Measurements from ENCODE around the gene TNFRSF19.
A peak's percentile ranks its signal among the peaks of the same experiment; 100 is the strongest.

The TNFRSF19 gene

DNA sequence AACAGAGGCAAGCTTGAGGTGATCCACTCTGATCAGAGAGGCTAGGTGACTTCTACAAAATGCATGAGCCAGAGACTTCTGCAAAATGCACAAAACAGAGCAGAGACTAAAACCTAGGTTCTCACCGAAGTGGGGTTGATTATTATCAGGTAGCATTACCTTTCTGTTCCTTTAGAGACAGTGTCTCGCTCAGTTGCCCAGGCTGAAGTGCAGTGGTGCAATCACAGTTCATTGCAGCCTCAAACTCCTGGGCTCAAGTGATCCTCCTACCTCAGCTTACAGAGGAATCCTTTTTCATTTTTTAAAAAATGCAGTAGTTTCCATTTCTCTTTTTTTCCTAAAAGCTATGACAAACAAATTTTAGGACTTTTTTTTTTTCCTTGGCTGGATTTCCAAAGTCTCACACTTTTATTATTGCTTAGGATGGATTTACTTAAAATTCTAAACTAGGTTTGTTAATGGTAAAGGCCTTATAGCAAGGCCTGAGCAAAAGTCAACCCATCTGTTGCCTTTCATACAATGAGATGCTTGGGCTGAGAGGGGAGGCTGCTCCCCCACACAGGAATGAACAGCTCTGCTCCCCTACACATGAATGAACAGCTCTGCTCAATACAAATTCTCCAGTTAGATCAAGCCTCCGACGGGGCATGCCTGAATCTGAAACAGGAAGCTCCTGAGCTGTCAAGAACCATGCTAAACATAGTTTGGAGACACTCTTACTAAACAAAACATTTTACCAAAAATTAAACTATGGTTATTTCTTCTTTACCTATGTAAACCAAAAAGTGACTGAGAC is 18.8 kb upstream of the TNFRSF19 start:
- TF ChIP-seq POLR2A (IDR thresholded peaks at IDR 0.05; ENCODE audit: low read depth, low read length) (no peak), POLR2AphosphoS5 (IDR thresholded peaks at IDR 0.05; ENCODE audit: low read depth, low read length) (no peak), TAF1 (IDR thresholded peaks at IDR 0.05; ENCODE audit: low read depth, low read length) (no peak), SPI1 (IDR thresholded peaks at IDR 0.05; ENCODE audit: low read depth, low read length) (no peak), PAX5 (IDR thresholded peaks at IDR 0.05; ENCODE audit: insufficient read depth, low read length, severe bottlenecking) (no peak), POU2F2 (IDR thresholded peaks at IDR 0.05; ENCODE audit: low read depth, low read length) (no peak)
- DNase-seq (ENCODE audit: insufficient read length, low spot score) = no peak
- FAIRE-seq = peak; percentile 38

DNA sequence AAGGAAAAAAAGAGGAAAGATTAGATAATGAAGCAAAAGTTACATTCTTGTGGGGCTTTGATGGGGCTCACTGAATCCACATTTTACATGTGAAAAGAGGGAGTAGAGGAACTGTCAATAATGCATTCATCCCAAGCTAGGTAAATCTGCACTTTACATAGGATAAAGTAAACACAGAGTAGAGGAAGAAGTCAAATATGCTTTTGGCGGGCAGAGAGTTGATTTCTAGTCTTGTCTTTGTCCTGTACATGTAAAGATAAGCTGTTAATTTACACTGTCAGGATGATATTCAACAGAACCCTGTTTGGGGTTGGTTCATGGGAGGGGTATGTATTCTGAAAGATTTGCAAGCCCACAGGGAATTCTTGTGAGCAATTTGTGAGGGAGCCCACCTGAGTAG is 18.0 kb upstream of the TNFRSF19 start:
- DNase-seq (ENCODE audit: insufficient read length, low spot score) (no peak), FAIRE-seq (no peak)
- TF ChIP-seq POLR2A (IDR thresholded peaks at IDR 0.05; ENCODE audit: low read depth, low read length) = no peak
- TF ChIP-seq POU2F2 (IDR thresholded peaks at IDR 0.05; ENCODE audit: low read depth, low read length) = no peak
- TF ChIP-seq POLR2AphosphoS5 (IDR thresholded peaks at IDR 0.05; ENCODE audit: low read depth, low read length) = no peak
- TF ChIP-seq PAX5 (IDR thresholded peaks at IDR 0.05; ENCODE audit: insufficient read depth, low read length, severe bottlenecking) = no peak
- TF ChIP-seq TAF1 (IDR thresholded peaks at IDR 0.05; ENCODE audit: low read depth, low read length) = no peak

DNA sequence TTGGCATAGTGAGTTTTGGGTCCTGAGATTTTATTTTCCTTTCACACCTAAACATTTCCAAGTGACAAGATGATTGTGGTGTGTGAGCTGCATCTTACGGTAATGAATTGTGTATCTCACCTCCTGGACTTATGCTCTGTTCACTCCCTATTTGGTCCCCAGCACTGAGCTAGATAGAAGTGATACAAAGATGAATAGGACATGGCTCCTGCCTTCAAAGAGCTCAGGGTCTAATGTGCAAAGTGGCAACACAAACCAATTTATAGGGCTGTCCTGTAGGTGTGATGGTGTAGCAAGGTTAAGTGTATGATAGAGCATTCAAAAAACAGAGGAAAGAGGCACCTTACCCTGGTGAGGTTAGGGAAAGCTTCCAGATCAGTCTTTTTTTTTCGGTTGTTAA is 17.6 kb upstream of the TNFRSF19 start:
- TF ChIP-seq TAF1 (IDR thresholded peaks at IDR 0.05; ENCODE audit: low read depth, low read length) (no peak), POLR2A (IDR thresholded peaks at IDR 0.05; ENCODE audit: low read depth, low read length) (no peak), POLR2AphosphoS5 (IDR thresholded peaks at IDR 0.05; ENCODE audit: low read depth, low read length) (no peak)
- no peak for DNase-seq (ENCODE audit: insufficient read length, low spot score)
- FAIRE-seq = no peak

DNA sequence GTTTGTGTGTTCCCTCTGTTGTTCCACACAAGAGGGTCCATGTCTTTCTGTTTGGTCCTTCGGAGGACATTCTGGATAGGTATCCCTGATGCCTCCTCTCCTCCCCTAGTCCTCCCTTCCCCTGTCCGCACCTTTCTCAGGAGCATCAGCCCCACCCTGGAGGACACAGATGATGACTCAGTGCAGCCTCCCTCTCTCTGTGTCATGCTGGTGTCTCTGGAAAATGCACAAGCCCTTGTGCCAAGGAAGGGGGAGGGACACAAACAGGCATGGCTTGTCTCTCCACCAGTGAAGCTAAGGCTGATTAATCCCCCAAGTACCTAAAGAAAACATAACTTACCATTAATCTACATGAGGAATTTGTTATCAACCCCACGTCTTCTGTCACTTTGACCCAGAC is 16.2 kb upstream of the TNFRSF19 start:
- FAIRE-seq (no peak), DNase-seq (ENCODE audit: insufficient read length, low spot score) (no peak)
- no peak for TF ChIP-seq SPI1 (IDR thresholded peaks at IDR 0.05; ENCODE audit: low read depth, low read length)
- no peak for TF ChIP-seq PAX5 (IDR thresholded peaks at IDR 0.05; ENCODE audit: insufficient read depth, low read length, severe bottlenecking)
- no peak for TF ChIP-seq POLR2AphosphoS5 (IDR thresholded peaks at IDR 0.05; ENCODE audit: low read depth, low read length)
- no peak for TF ChIP-seq POU2F2 (IDR thresholded peaks at IDR 0.05; ENCODE audit: low read depth, low read length)
- TF ChIP-seq POLR2A (IDR thresholded peaks at IDR 0.05; ENCODE audit: low read depth, low read length) = no peak
- TF ChIP-seq TAF1 (IDR thresholded peaks at IDR 0.05; ENCODE audit: low read depth, low read length) = no peak

DNA sequence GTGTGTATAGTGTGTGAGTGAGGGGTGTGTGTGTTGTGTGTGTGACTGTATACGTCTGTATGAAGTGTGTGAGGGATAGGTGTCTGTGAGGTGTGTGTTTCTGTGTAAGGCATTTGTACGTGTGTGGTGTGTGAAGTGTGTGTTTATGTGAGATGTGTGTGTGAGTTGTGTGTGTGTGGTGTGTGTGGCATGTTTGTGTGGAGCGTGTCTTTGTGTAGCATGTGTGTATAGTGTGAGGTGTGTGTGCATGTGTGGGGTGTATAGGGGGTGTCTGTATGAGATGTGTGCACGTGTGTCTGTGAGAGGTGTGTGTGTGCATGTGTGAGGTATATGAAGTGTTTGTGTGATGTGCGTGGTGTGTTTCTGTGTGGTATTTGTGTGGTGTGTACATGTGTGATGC is 13.2 kb upstream of the TNFRSF19 start:
- FAIRE-seq (peak; percentile 84), DNase-seq (ENCODE audit: insufficient read length, low spot score) (no peak)
- TF ChIP-seq POLR2A (IDR thresholded peaks at IDR 0.05; ENCODE audit: low read depth, low read length) = no peak
- TF ChIP-seq SPI1 (IDR thresholded peaks at IDR 0.05; ENCODE audit: low read depth, low read length) = no peak
- no peak for TF ChIP-seq POLR2AphosphoS5 (IDR thresholded peaks at IDR 0.05; ENCODE audit: low read depth, low read length)
- TF ChIP-seq TAF1 (IDR thresholded peaks at IDR 0.05; ENCODE audit: low read depth, low read length) = no peak
- no peak for TF ChIP-seq POU2F2 (IDR thresholded peaks at IDR 0.05; ENCODE audit: low read depth, low read length)
- no peak for TF ChIP-seq PAX5 (IDR thresholded peaks at IDR 0.05; ENCODE audit: insufficient read depth, low read length, severe bottlenecking)

DNA sequence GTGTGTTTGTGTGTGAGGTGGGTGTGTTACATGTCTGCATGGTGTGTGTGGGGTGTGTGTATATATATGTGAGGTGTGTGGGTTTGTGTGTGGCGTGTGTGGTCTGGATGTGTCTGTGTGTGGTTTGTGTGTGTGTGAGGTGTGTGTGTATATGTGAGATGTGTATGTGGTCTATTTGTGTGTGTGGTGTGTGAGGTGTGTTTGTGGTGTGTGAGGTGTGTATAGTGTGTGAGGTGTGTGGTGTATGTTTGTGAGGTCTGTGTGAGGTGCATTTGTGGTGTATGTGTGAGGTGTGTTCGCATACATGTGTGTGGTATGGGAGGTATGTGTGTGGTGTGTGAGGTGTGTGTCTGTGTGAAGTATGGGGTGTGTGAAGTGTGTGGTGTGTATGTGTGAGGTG is 12.5 kb upstream of the TNFRSF19 start:
- TF ChIP-seq PAX5 (IDR thresholded peaks at IDR 0.05; ENCODE audit: insufficient read depth, low read length, severe bottlenecking) = no peak
- no peak for TF ChIP-seq POLR2AphosphoS5 (IDR thresholded peaks at IDR 0.05; ENCODE audit: low read depth, low read length)
- no peak for TF ChIP-seq POU2F2 (IDR thresholded peaks at IDR 0.05; ENCODE audit: low read depth, low read length)
- TF ChIP-seq TAF1 (IDR thresholded peaks at IDR 0.05; ENCODE audit: low read depth, low read length) = no peak
- TF ChIP-seq SPI1 (IDR thresholded peaks at IDR 0.05; ENCODE audit: low read depth, low read length) = no peak
- TF ChIP-seq POLR2A (IDR thresholded peaks at IDR 0.05; ENCODE audit: low read depth, low read length) = no peak
- FAIRE-seq = no peak
- no peak for DNase-seq (ENCODE audit: insufficient read length, low spot score)

DNA sequence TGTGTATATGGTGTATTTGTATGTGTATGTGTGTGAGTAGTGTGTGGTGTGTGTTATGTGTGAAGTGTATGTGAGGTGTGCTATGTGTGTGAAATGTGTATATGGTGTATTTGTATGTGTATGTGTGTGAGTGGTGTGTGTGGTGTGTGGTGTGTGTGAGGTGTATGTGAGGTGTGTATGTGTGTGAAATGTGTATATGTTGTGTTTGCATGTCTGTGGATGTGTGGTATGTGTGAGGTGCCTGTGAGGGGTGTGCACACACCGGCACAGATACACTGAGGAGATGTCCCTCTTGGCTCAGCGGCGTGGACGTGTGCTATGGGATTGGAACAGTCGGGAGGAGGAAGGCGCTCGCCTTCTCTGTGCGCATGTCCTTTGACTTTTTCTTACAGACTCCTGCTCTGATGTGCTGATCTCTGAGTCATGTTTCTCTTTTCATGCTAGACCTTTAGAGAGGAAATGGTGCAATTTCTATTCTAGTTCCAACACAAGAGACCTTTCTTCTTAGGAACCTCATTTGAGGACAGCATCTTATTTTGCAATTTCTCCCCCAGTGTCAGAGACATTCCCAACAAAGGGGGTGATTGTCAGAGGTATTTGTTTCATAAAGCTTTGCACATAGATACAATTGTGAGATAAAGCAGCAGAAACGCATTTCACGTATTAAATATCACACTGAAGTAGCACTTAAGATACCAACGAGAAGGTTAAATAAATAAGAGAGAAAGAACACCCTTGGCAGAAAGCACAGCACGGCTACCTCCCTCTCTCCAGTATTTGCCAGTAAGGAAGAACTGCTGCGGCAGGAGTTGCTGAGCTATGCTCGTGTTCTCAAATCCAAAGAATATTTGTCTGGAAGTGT is 11.3 kb upstream of the TNFRSF19 start:
- no peak for DNase-seq (ENCODE audit: insufficient read length, low spot score)
- TF ChIP-seq POU2F2 (IDR thresholded peaks at IDR 0.05; ENCODE audit: low read depth, low read length) = no peak
- peak; percentile 44; the same call in 1 of the 2 replicates for TF ChIP-seq SPI1 (IDR thresholded peaks at IDR 0.05; ENCODE audit: low read depth, low read length)
- FAIRE-seq = no peak

DNA sequence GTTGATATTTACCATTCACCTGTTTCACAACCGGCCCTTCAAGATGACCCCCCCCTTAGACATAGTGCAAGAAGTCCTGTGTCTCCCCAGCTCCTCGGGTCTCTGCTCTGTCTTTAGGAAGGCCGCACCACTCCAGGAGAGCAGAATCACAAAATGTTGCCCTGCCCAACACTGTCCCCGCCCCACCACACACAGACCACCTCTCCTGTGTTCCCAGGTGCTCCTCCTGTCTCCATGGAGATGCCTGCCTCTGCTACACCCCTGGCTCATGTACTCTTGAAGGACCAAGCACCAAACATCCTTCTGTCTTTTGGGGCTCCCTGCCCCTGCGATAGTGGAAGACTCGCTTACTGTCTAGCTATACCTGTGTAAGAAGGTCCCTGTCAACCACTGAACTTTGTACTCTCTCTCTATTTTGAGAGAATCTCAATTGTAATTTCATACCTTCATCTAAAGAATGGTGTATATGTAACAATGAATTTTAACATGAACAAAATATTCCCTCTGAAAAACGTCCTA is 9.6 kb upstream of the TNFRSF19 start:
- no peak for FAIRE-seq
- DNase-seq (ENCODE audit: insufficient read length, low spot score) = no peak
- TF ChIP-seq POU2F2 (IDR thresholded peaks at IDR 0.05; ENCODE audit: low read depth, low read length) = peak; percentile 11; the same call in 1 of the 2 replicates
- no peak for TF ChIP-seq POLR2A (IDR thresholded peaks at IDR 0.05; ENCODE audit: low read depth, low read length)

DNA sequence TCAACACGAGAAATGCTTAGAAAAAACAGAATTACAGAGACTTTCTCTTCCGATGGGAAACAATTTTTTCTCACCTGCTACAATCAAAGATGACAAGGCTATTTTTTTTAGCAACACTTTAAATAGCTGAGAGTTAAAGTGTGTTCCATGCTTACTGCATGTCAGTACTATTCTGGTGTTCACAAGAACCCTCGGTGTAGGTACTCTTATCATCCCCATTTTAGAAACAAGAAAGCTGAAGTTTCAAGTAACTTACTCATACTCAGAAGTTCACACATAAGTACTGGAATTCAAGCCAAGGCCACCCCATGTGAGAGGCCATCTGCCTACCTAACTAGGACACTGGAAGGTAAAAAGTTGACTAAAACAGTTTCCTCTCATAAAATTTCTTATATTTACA is 9.0 kb upstream of the TNFRSF19 start:
- DNase-seq (ENCODE audit: insufficient read length, low spot score) (no peak), FAIRE-seq (peak; percentile 33)
- TF ChIP-seq POLR2A (IDR thresholded peaks at IDR 0.05; ENCODE audit: low read depth, low read length) (no peak), SPI1 (IDR thresholded peaks at IDR 0.05; ENCODE audit: low read depth, low read length) (no peak), POU2F2 (IDR thresholded peaks at IDR 0.05; ENCODE audit: low read depth, low read length) (no peak), POLR2AphosphoS5 (IDR thresholded peaks at IDR 0.05; ENCODE audit: low read depth, low read length) (no peak)
